PC-9 (cell line): Measurements from ENCODE around the gene ZNF638.

Source experiments
- CTCF ChIP-seq: fragments of 200-600 bp; sonication (generic); conservative IDR thresholded peaks from 2 replicates; pipeline ENCODE4 v1.6.1; 2017; ENCODE audit warnings: mixed run types, antibody characterized with exemption, mild to moderate bottlenecking, moderate library complexity
- EZH2 ChIP-seq: fragments of 200-600 bp; sonication (generic); IDR thresholded peaks from 2 replicates; pipeline ENCODE4 v1.8.0; 2017; ENCODE audit warnings: antibody characterized with exemption, low read depth

- TF ChIP-seq CTCF (no peak), EZH2 (no peak)
These were observed 139.7 kb downstream of the ZNF638 start for GRCh38 chr2:71471276-71471675.
